Neural progenitor cell (in vitro differentiated cells): Measurements from ENCODE around the gene ZNF574.

Experiments used
- EZH2 ChIP-seq: fragments of 200-600 bp; sonication (generic); IDR thresholded peaks from 2 replicates; pipeline ENCODE4 v1.6.1; 2017; ENCODE audit warnings: antibody characterized with exemption, mild to moderate bottlenecking, moderate library complexity
- EZH2phosphoT487 ChIP-seq: fragments of 200-600 bp; sonication (generic); IDR thresholded peaks from 2 replicates; pipeline ENCODE4 v1.6.1; 2017; ENCODE audit warnings: antibody characterized with exemption
- TF ChIP-seq, protein P1 (sequence below): fragments of 200-600 bp; sonication (generic); IDR thresholded peaks from 2 replicates; pipeline ENCODE4 v1.5.1; 2017; ENCODE audit warnings: antibody characterized with exemption, mild to moderate bottlenecking

DNA sequence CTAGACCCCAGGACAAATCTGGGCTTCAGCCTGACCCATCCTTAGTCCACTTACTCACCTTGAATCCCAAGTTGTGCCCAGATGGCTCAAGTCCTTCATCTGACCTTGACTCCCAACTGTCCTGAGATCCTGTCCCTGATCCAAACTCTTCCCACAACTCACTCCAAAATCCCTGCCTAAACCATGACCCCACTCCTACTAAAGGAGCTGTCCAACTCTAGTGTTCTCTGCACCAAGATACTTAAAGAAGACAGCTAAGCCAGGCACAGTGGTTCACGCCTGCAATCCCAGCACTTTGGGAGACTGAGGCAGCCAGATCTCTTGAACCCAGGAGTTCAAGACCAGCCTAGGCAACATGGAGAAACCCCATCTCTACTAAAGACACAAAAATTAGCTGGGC lies 47.8 kb downstream of the ZNF574 start:
- TF ChIP-seq, protein P1, sequence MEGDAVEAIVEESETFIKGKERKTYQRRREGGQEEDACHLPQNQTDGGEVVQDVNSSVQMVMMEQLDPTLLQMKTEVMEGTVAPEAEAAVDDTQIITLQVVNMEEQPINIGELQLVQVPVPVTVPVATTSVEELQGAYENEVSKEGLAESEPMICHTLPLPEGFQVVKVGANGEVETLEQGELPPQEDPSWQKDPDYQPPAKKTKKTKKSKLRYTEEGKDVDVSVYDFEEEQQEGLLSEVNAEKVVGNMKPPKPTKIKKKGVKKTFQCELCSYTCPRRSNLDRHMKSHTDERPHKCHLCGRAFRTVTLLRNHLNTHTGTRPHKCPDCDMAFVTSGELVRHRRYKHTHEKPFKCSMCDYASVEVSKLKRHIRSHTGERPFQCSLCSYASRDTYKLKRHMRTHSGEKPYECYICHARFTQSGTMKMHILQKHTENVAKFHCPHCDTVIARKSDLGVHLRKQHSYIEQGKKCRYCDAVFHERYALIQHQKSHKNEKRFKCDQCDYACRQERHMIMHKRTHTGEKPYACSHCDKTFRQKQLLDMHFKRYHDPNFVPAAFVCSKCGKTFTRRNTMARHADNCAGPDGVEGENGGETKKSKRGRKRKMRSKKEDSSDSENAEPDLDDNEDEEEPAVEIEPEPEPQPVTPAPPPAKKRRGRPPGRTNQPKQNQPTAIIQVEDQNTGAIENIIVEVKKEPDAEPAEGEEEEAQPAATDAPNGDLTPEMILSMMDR = no peak
- TF ChIP-seq EZH2 (no peak), EZH2phosphoT487 (no peak)
